K562 (cell line): ENCODE results near the gene PALLD. TPM values are rescaled to one million over a fixed set of nuclear protein-coding genes. Genes with fewer than 3 reads are reported as not detected.

ENCODE experiments used
- ATAC-seq: fragments of 200-7000 bp; cut with Tn5 transposase; 3 replicates; pipeline ENCODE4 v1.9.1; 2020; ENCODE audit warnings: moderate library complexity
- BruUV-seq: library from RNA; stranded (reverse); fragments of 400-500 nt; replicated peaks from 2 replicates; lab custom pipeline; 2021; lab: Mats Ljungman, UMichigan
- CTCF ChIA-PET: fragments of 300-600 bp; formaldehyde crosslinking; extraction: SDS; loops from one replicate; lab custom pipeline; 2021; ENCODE audit warnings: low intra/inter-chr PET ratio; lab: Yijun Ruan, JAX
- POLR2A ChIA-PET: fragments of 300-600, 350-650 bp; sonication (Branson Sonifier 250); formaldehyde crosslinking; extraction: SDS; loops from one replicate; lab custom pipeline; 2021; ENCODE audit warnings: antibody characterized with exemption, inconsistent platforms; lab: Yijun Ruan, JAX
- DNase-seq, 4 experiments: peaks; one replicate each; pipeline versions ENCODE4 v3.0.0 to v3.0.0-alpha.2; 2011 to 2018; ENCODE audit warnings: low spot score in 3 of 4, mixed read lengths in 3 of 4; ENCODE audit errors: extremely low read depth in 1 of 4
- FAIRE-seq: peaks from 2 replicates; lab custom pipeline; 2011; peaks lifted over from hg19 to GRCh38; lab: Jason Lieb, UNC
- H2AFZ ChIP-seq: 2 replicates; pipeline ENCODE4 v1.6.0; 2011; ENCODE audit warnings: low read depth, low read length, control low read depth, inconsistent platforms
- H3K27ac ChIP-seq: fragments of 200-600 bp; 3 replicates; pipeline ENCODE4 v1.8.0; 2011; ENCODE audit warnings: low read depth, mild to moderate bottlenecking, control low read depth, inconsistent platforms, low read length, moderate library complexity, mixed read lengths; ENCODE audit errors: extremely low read depth
- H3K27me3 ChIP-seq, 2 experiments: fragments of 300-600 bp in 1 of 2; 2 replicates in 1 of 2; 3 replicates in 1 of 2; pipeline versions ENCODE4 v1.6.0 to v1.8.0; 2011; ENCODE audit warnings: inconsistent platforms in 2 of 2, low read length in 2 of 2, mild to moderate bottlenecking in 1 of 2, mixed read lengths in 1 of 2, moderate library complexity in 1 of 2; ENCODE audit not compliant: control insufficient read depth in 2 of 2, insufficient read depth in 2 of 2
- H3K36me3 ChIP-seq: fragments of 300-600 bp; 3 replicates; pipeline ENCODE4 v1.8.0; 2011; ENCODE audit warnings: mild to moderate bottlenecking, low read length, inconsistent platforms; ENCODE audit not compliant: control insufficient read depth, insufficient read depth
- H3K4me1 ChIP-seq, 2 experiments: fragments of 200-600 bp in 1 of 2; replicated peaks in 1 of 2; 2 replicates in 1 of 2; 3 replicates in 1 of 2; pipeline versions ENCODE4 v1.5.1 to v1.8.0; 2011; ENCODE audit warnings: inconsistent platforms in 2 of 2, low read length in 2 of 2, mild to moderate bottlenecking in 1 of 2, mixed read lengths in 1 of 2, moderate library complexity in 1 of 2; ENCODE audit not compliant: control insufficient read depth in 2 of 2, insufficient read depth in 2 of 2
- H3K4me2 ChIP-seq: 2 replicates; pipeline ENCODE4 v1.6.1; 2011; ENCODE audit warnings: low read length, control low read depth, inconsistent platforms, mixed read lengths; ENCODE audit not compliant: insufficient read depth
- H3K4me3 ChIP-seq: fragments of 200-600 bp; sonication (generic), shearing (Covaris generic); 2 replicates; pipeline ENCODE4 v1.5.1; 2016; ENCODE audit warnings: control low read depth, inconsistent platforms
- H3K79me2 ChIP-seq: fragments of 200-600 bp; 3 replicates; pipeline ENCODE4 v1.8.0; 2011; ENCODE audit warnings: low read length, inconsistent platforms; ENCODE audit not compliant: control insufficient read depth, insufficient read depth
- H3K9ac ChIP-seq, 2 experiments: 2 replicates each; pipeline versions ENCODE4 v1.6.0 to v1.6.1; 2011; ENCODE audit warnings: low read depth in 2 of 2, low read length in 2 of 2, control low read depth in 1 of 2, inconsistent platforms in 1 of 2, mild to moderate bottlenecking in 1 of 2, mixed read lengths in 1 of 2; ENCODE audit not compliant: insufficient read depth in 1 of 2
- H3K9me1 ChIP-seq: one replicate; pipeline ENCODE4 v1.6.0; 2011; ENCODE audit warnings: inconsistent platforms, mild to moderate bottlenecking, low read length, moderate library complexity; ENCODE audit not compliant: control insufficient read depth, insufficient read depth
- H3K9me3 ChIP-seq: replicated peaks from 2 replicates; pipeline ENCODE4 v1.5.1; 2011; ENCODE audit warnings: low read depth, low read length, inconsistent platforms; ENCODE audit not compliant: control insufficient read depth, insufficient read depth
- H4K20me1 ChIP-seq: replicated peaks from 2 replicates; pipeline ENCODE4 v1.6.1; 2011; ENCODE audit warnings: low read length, inconsistent platforms, mixed read lengths; ENCODE audit not compliant: control insufficient read depth, insufficient read depth
- BRD4 ChIP-seq: fragments of 200-600 bp; sonication (generic); IDR thresholded peaks from 2 replicates; pipeline ENCODE4 v1.6.1; 2017; ENCODE audit warnings: inconsistent platforms
- HSF4 ChIP-seq: fragments of 250-450 bp; sonication (Bioruptor Pico); IDR thresholded peaks from 2 replicates; pipeline ENCODE4 v2.1.2; 2022; ENCODE audit warnings: mild to moderate bottlenecking, moderate library complexity, borderline replicate concordance
- MAFG ChIP-seq: fragments of 450-650 bp; conservative IDR thresholded peaks from 2 replicates; pipeline ENCODE4 v1.6.1; 2016; ENCODE audit warnings: missing genetic modification characterization, missing compliant biosample characterization
- RCOR1 ChIP-seq, 2 experiments: IDR thresholded peaks; 2 replicates each; pipeline ENCODE4 v1.6.1; 2012; ENCODE audit warnings: low read depth in 2 of 2, low read length in 2 of 2, borderline replicate concordance in 1 of 2, improper control_type of control experiment in 1 of 2
- RFX7 ChIP-seq: fragments of 250-450 bp; sonication (Bioruptor Pico); IDR thresholded peaks from 2 replicates; pipeline ENCODE4 v1.5.1; 2021; ENCODE audit warnings: mild to moderate bottlenecking
- SAP30 ChIP-seq: fragments of 200-600 bp; sonication (generic); IDR thresholded peaks from 2 replicates; pipeline ENCODE4 v1.6.1; 2012; ENCODE audit warnings: borderline replicate concordance, low read depth, mild to moderate bottlenecking, moderate library complexity, low read length, control low read depth, inconsistent platforms; ENCODE audit not compliant: insufficient read depth, poor library complexity, severe bottlenecking
- SMARCE1 ChIP-seq: fragments of 450-650 bp; IDR thresholded peaks from 2 replicates; pipeline ENCODE4 v1.7.1; 2016; ENCODE audit warnings: mild to moderate bottlenecking
- SP2 ChIP-seq: IDR thresholded peaks from 2 replicates; pipeline ENCODE4 v1.6.1; 2011; ENCODE audit warnings: mild to moderate bottlenecking, low read depth, low read length, moderate library complexity; ENCODE audit not compliant: poor library complexity, severe bottlenecking; ENCODE audit errors: extremely low read depth
- TAL1 ChIP-seq: fragments of 450-650 bp; IDR thresholded peaks from 2 replicates; pipeline ENCODE4 v1.6.1; 2016; ENCODE audit warnings: mild to moderate bottlenecking
- TARDBP ChIP-seq: fragments of 450-650 bp; IDR thresholded peaks from 2 replicates; pipeline ENCODE4 v1.6.1; 2016
- WGBS: fragments of 100-300 bp; shearing (Covaris generic); methylation state at CpG from one replicate; pipeline ENCODE4 v1.1.6; 2016; ENCODE audit warnings: low coverage, mixed read lengths; ENCODE audit not compliant: insufficient coverage; ENCODE audit errors: missing lambda C conversion rate; 5-methylcytosine and 5-hydroxymethylcytosine counted together
- in situ Hi-C: fragments of 300-500 bp; cut with MboI; formaldehyde crosslinking; loops from 4 replicates; pipeline ENCODE4 v1.15.0; 2018; ENCODE audit warnings: inconsistent platforms, mixed read lengths
- intact Hi-C: fragments of 100-400 bp; cut with micrococcal nuclease; formaldehyde crosslinking; loops from 2 replicates; pipeline ENCODE4 v1.14.2; 2022
- polyA plus RNA-seq, 8 experiments: library from polyadenylated mRNA; depleted of rRNA in 4 of 8; stranded (reverse) in 5 of 8; unstranded in 3 of 8; fragments of >200 nt; fragmentation: Nextera tagmentation in 2 of 8; fragmentation: Illumina TruSeq in 1 of 8; extraction: Ambion mirVana in 2 of 8; extraction: Trizol in 1 of 8; gene quantifications; 2 replicates each; pipeline versions ENCODE4 v1.2.1 to v1.2.3, GENCODE V29; 2011 to 2014; ENCODE audit warnings: inconsistent platforms in 1 of 8, missing spikeins in 1 of 8
- total RNA-seq, 7 experiments: library from RNA; depleted of rRNA in 6 of 7; stranded (reverse); fragments of >200 nt in 6 of 7; fragmentation: Illumina TruSeq in 2 of 7; extraction: Trizol in 2 of 7; gene quantifications; 2 replicates each; pipeline versions ENCODE4 v1.2.1 to v1.2.3, GENCODE V29; 2011 to 2021; ENCODE audit warnings: low replicate concordance in 1 of 7

Gene PALLD
- total and polyA plus RNA-seq, 9 of the 15 experiments (the other 6 are each of a cell fraction or from before 2014, with no cell fraction given): 0.01 to 0.35 (median 0.06) TPM; not detected in 3

DNA sequence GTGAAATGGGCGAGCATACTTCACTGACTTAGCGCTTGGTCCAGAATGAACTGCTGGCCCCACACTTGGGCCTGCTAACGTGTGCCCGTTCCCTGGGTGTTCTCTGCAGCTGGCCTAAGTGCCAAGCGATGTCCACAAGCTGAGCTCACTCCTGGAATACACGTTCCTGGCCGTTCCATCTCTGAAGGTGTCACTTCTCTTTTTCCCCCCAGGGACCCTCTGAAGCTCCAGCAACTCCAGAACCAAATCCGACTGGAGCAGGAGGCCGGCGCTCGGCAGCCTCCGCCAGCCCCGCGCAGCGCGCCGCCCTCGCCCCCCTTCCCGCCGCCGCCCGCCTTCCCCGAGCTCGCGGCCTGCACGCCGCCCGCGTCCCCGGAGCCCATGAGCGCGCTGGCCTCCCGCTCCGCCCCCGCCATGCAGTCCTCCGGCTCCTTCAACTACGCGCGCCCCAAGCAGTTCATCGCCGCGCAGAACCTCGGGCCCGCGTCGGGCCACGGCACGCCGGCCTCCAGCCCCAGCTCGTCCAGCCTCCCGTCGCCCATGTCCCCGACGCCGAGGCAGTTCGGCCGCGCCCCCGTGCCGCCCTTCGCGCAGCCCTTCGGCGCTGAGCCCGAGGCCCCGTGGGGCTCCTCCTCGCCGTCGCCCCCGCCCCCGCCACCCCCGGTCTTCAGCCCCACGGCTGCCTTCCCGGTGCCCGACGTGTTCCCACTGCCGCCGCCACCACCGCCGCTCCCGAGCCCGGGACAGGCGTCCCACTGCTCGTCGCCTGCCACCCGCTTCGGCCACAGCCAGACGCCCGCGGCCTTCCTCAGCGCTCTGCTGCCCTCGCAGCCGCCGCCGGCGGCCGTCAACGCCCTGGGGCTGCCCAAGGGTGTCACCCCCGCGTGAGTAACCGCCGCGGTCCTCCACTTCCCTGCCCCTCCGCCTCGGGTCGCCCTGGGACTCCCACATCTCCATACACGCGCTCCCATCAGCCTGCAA is 380.9 kb downstream of the PALLD start:
- no TSS peak for BruUV-seq
- Histone ChIP-seq H3K9ac (no peak overlapping the region), H3K4me1 (peaks cover 0 to 3% of the 10 kb centered on the region in 2 experiments; a peak in 2 of 5 replicates), H3K27me3 (peaks cover 0 to 11% of the 10 kb centered on the region in 2 experiments; a peak in 4 of 5 replicates), H3K36me3 (no peaks in the 10 kb centered on the region), H3K4me2 (no peak overlapping the region), H3K27ac (no peak overlapping the region), H3K79me2 (no peaks in the 10 kb centered on the region), H4K20me1 (no peaks in the 10 kb centered on the region), H3K9me1 (no peaks in the 10 kb centered on the region), H2AFZ (no peak overlapping the region), H3K9me3 (no peaks in the 10 kb centered on the region), H3K4me3 (no peak overlapping the region)
- ChIA-PET POLR2A (no interaction called here), CTCF (no interaction called here)
- DNase-seq: no peak
- in situ Hi-C loops: no loop called here
- ATAC-seq: no peak
- WGBS: 17% methylated on average over 27 of the region's 108 CpGs
- no peak for FAIRE-seq
- intact Hi-C loops: no loop called here
- TF ChIP-seq RCOR1 (IDR thresholded peaks at IDR 0.05; ENCODE audit: borderline replicate concordance in 1 of 2, low read depth in 2 of 2, low read length in 2 of 2): no peak
- no peak for TF ChIP-seq RFX7 (CRISPR knock-in tag)
- no peak for TF ChIP-seq SP2
- no peak for TF ChIP-seq TARDBP
- no peak for TF ChIP-seq SMARCE1
- TF ChIP-seq SAP30: no peak
- TF ChIP-seq HSF4 (CRISPR knock-in tag): no peak
- no peak for TF ChIP-seq MAFG (tag)
- no peak for TF ChIP-seq TAL1
- no peak for TF ChIP-seq BRD4
